ENCODE measurements around the gene ZNF569. TPM values are rescaled to one million over a fixed set of nuclear protein-coding genes. Genes with fewer than 3 reads are reported as not detected.
"Not testable (repeated sequence)": the region's sequence is repeated elsewhere in the genome, so short reads cannot be mapped to it uniquely, and the experiment has no call there.

ZNF569 gene
- total and polyA plus RNA-seq, 2 donors (not counting 3 experiments of a cell fraction or from before 2014, with no cell fraction given), result 0.86 to 4.4 TPM

- H3K9me1 ChIP-seq (replicated peaks; ENCODE audit: control insufficient read depth, extremely low read depth, insufficient read depth, low read length); H2AFZ ChIP-seq (ENCODE audit: low read depth, low read length); H3K79me2 ChIP-seq (ENCODE audit: control insufficient read depth, insufficient read depth, low read length); H3K4me2 ChIP-seq (ENCODE audit: insufficient read depth, low read length); POLR2A ChIA-PET; H4K20me1 ChIP-seq (replicated peaks; ENCODE audit: control insufficient read depth, extremely low read depth, insufficient read depth, low read length); dilution Hi-C loops (cut with MboI; ENCODE audit: extremely low pct_ligation_motif_present, low sequenced_read_pairs); H3K9ac ChIP-seq (replicated peaks; ENCODE audit: extremely low read depth, insufficient read depth, low read length); H3K4me3 ChIP-seq (replicated peaks in 1 of 3; ENCODE audit: insufficient read depth in 1 of 3, low read depth in 1 of 3, low read length in 3 of 3); DNase-seq (ENCODE audit: low read depth, low spot score); H3K4me1 ChIP-seq (ENCODE audit: control insufficient read depth, extremely low read depth, insufficient read depth, low read length); H3K36me3 ChIP-seq (ENCODE audit: control insufficient read depth in 2 of 2, extremely low read depth in 1 of 2, insufficient read depth in 2 of 2, low read length in 2 of 2); BruUV-seq (replicated peaks); FAIRE-seq; intact Hi-C loops (cut with micrococcal nuclease); H3K27me3 ChIP-seq (ENCODE audit: control insufficient read depth in 2 of 2, insufficient read depth in 2 of 2, low read length in 2 of 2); CTCF ChIA-PET; H3K27ac ChIP-seq (ENCODE audit: insufficient read depth, low read depth, low read length): not testable (repeated sequence)
- peaks cover 23% of the 10 kb centered on the region for H3K9me3 ChIP-seq (replicated peaks; ENCODE audit: control insufficient read depth, insufficient read depth, low read length)
These were observed 75.8 kb downstream of the ZNF569 start for GRCh38 chr19:37391399-37391798.

- Histone ChIP-seq H3K9me1 (replicated peaks; ENCODE audit: control insufficient read depth, extremely low read depth, insufficient read depth, low read length) (no peaks in the 10 kb centered on the region), H3K27me3 (ENCODE audit: control insufficient read depth in 2 of 2, insufficient read depth in 2 of 2, low read length in 2 of 2) (no peaks in the 10 kb centered on the region), H4K20me1 (replicated peaks; ENCODE audit: control insufficient read depth, extremely low read depth, insufficient read depth, low read length) (no peaks in the 10 kb centered on the region), H3K4me1 (ENCODE audit: control insufficient read depth, extremely low read depth, insufficient read depth, low read length) (no peaks in the 10 kb centered on the region), H2AFZ (ENCODE audit: low read depth, low read length) (no peak overlapping the region), H3K4me2 (ENCODE audit: insufficient read depth, low read length) (no peak overlapping the region), H3K27ac (ENCODE audit: insufficient read depth, low read depth, low read length) (no peak overlapping the region), H3K9ac (replicated peaks; ENCODE audit: extremely low read depth, insufficient read depth, low read length) (no peak overlapping the region), H3K79me2 (ENCODE audit: control insufficient read depth, insufficient read depth, low read length) (no peaks in the 10 kb centered on the region), H3K9me3 (replicated peaks; ENCODE audit: control insufficient read depth, insufficient read depth, low read length) (peaks cover 21% of the 10 kb centered on the region), H3K4me3 (replicated peaks in 1 of 3; ENCODE audit: insufficient read depth in 1 of 3, low read depth in 1 of 3, low read length in 3 of 3) (no peak overlapping the region), H3K36me3 (ENCODE audit: control insufficient read depth in 2 of 2, extremely low read depth in 1 of 2, insufficient read depth in 2 of 2, low read length in 2 of 2) (peaks cover 0 to 2% of the 10 kb centered on the region in 2 experiments)
- no TSS peak for BruUV-seq (replicated peaks)
- dilution Hi-C loops (cut with MboI; ENCODE audit: extremely low pct_ligation_motif_present, low sequenced_read_pairs), result no loop called here
- DNase-seq (ENCODE audit: low read depth, low spot score) (no peak), FAIRE-seq (no peak)
- CTCF ChIA-PET, result no interaction called here
- intact Hi-C loops (cut with micrococcal nuclease), result no loop called here
- POLR2A ChIA-PET, result no interaction called here
- no peak for TF ChIP-seq EZH2 (IDR thresholded peaks at IDR 0.05; ENCODE audit: borderline replicate concordance, low read depth, low read length, severe bottlenecking)
- TF ChIP-seq MYC (IDR thresholded peaks at IDR 0.05; ENCODE audit: low read depth, low read length), result no peak
- TF ChIP-seq GATA2 (IDR thresholded peaks at IDR 0.05; ENCODE audit: insufficient read depth, insufficient read length, low read depth, low read length), result no peak
- TF ChIP-seq POLR2A (IDR thresholded peaks at IDR 0.05; ENCODE audit: low read depth, low read length), result no peak
- no peak for TF ChIP-seq JUN (IDR thresholded peaks at IDR 0.05; ENCODE audit: borderline replicate concordance, insufficient read depth, insufficient read length, low read depth)
- no peak for TF ChIP-seq MAX (IDR thresholded peaks at IDR 0.05; ENCODE audit: insufficient read depth, insufficient read length)
- no peak for TF ChIP-seq POLR2AphosphoS5 (IDR thresholded peaks at IDR 0.05; ENCODE audit: insufficient read depth, low read depth, low read length)
These were observed 78.0 kb downstream of the ZNF569 start for GRCh38 chr19:37389234-37389633.

All from endothelial cell of umbilical vein (primary cell).